CD14-positive monocyte (primary cell): ENCODE measurements around the gene ABCE1. TPM values are rescaled to one million over a fixed set of nuclear protein-coding genes. Genes with fewer than 3 reads are reported as not detected.
A peak's percentile ranks its signal among the peaks of the same experiment; 100 is the strongest.

Experiments
- DNase-seq, 3 donors: peaks; one replicate each; pipeline ENCODE4 v3.0.0-alpha.2; 2011 to 2022
- H2AFZ ChIP-seq: 2 replicates; pipeline ENCODE4 v1.6.0; 2012; ENCODE audit warnings: mild to moderate bottlenecking, low read depth, low read length, inconsistent platforms; ENCODE audit not compliant: insufficient read depth, poor library complexity, severe bottlenecking
- H3K27ac ChIP-seq, 2 donors: 1 replicate in 1 of 2; 2 replicates in 1 of 2; pipeline ENCODE4 v1.5.1; 2012 to 2013; ENCODE audit warnings: low read length in 2 of 2, control low read depth in 1 of 2, inconsistent platforms in 1 of 2, low read depth in 1 of 2, mild to moderate bottlenecking in 1 of 2
- H3K27me3 ChIP-seq, 2 donors: one replicate each; pipeline versions ENCODE4 v1.6.0 to v1.6.1; 2011 to 2013; ENCODE audit warnings: low read length in 2 of 2; ENCODE audit not compliant: control insufficient read depth in 2 of 2, insufficient read depth in 2 of 2
- H3K36me3 ChIP-seq, 2 donors: replicated peaks in 1 of 2; 1 replicate in 1 of 2; 2 replicates in 1 of 2; pipeline versions ENCODE4 v1.5.1 to v1.6.1; 2012 to 2013; ENCODE audit warnings: low read length in 2 of 2, control low read depth in 1 of 2, inconsistent platforms in 1 of 2, mild to moderate bottlenecking in 1 of 2; ENCODE audit not compliant: insufficient read depth in 2 of 2, control insufficient read depth in 1 of 2
- H3K4me1 ChIP-seq, 2 donors: 1 replicate in 1 of 2; 2 replicates in 1 of 2; pipeline versions ENCODE4 v1.5.1 to v1.6.1; 2012 to 2013; ENCODE audit warnings: low read length in 2 of 2, control low read depth in 1 of 2, inconsistent platforms in 1 of 2, mild to moderate bottlenecking in 1 of 2, moderate library complexity in 1 of 2; ENCODE audit not compliant: insufficient read depth in 2 of 2, control insufficient read depth in 1 of 2
- H3K4me2 ChIP-seq: replicated peaks from 2 replicates; pipeline ENCODE3; 2012; ENCODE audit warnings: low read length, moderate library complexity, mild to moderate bottlenecking; ENCODE audit not compliant: poor library complexity, severe bottlenecking; ENCODE audit errors: extremely low read depth
- H3K4me3 ChIP-seq, 3 experiments: fragments of 200-600 bp in 1 of 3; sonication (generic) in 1 of 3; replicated peaks in 1 of 3; 1 replicate in 2 of 3; 2 replicates in 1 of 3; pipeline ENCODE4 v1.5.1; 2011 to 2013; ENCODE audit warnings: low read length in 3 of 3, mild to moderate bottlenecking in 3 of 3, control low read depth in 2 of 3, low read depth in 2 of 3, inconsistent platforms in 1 of 3, moderate library complexity in 1 of 3
- H3K79me2 ChIP-seq: 2 replicates; pipeline ENCODE4 v1.6.0; 2012; ENCODE audit warnings: mild to moderate bottlenecking, control low read depth, inconsistent platforms, low read length, moderate library complexity; ENCODE audit not compliant: insufficient read depth
- H3K9ac ChIP-seq: 2 replicates; pipeline ENCODE4 v1.6.0; 2017; ENCODE audit warnings: low read length, mild to moderate bottlenecking; ENCODE audit not compliant: insufficient read depth, poor library complexity, severe bottlenecking
- H3K9me3 ChIP-seq, 2 donors: replicated peaks in 1 of 2; 1 replicate in 1 of 2; 2 replicates in 1 of 2; pipeline versions ENCODE4 v1.5.1 to v1.6.1; 2012 to 2013; ENCODE audit warnings: low read length in 2 of 2, control low read depth in 1 of 2; ENCODE audit not compliant: control insufficient read depth in 1 of 2, insufficient read depth in 1 of 2
- H4K20me1 ChIP-seq: 2 replicates; pipeline ENCODE4 v1.6.0; 2012; ENCODE audit warnings: mild to moderate bottlenecking, low read length, control low read depth, moderate library complexity; ENCODE audit not compliant: insufficient read depth
- H3K27ac Mint-ChIP-seq, 7 donors: one replicate each; pipeline ENCODE4 v1.8.0; 2020; ENCODE audit warnings: mild to moderate bottlenecking in 7 of 7, mixed read lengths in 7 of 7, moderate library complexity in 6 of 7, inconsistent platforms in 2 of 7
- H3K27me3 Mint-ChIP-seq, 3 donors: one replicate each; pipeline ENCODE4 v1.8.0; 2021 to 2022; ENCODE audit warnings: low read depth in 3 of 3, mild to moderate bottlenecking in 3 of 3, mixed read lengths in 3 of 3, moderate library complexity in 3 of 3, inconsistent platforms in 1 of 3
- H3K36me3 Mint-ChIP-seq, 2 donors: one replicate each; pipeline ENCODE4 v1.8.0; 2020; ENCODE audit warnings: mixed read lengths in 2 of 2, inconsistent platforms in 1 of 2, mild to moderate bottlenecking in 1 of 2
- H3K4me1 Mint-ChIP-seq: one replicate; pipeline ENCODE4 v1.8.0; 2020; ENCODE audit warnings: mild to moderate bottlenecking, mixed read lengths
- H3K4me3 Mint-ChIP-seq, 2 donors: one replicate each; pipeline ENCODE4 v1.8.0; 2020; ENCODE audit warnings: mild to moderate bottlenecking in 2 of 2, mixed read lengths in 2 of 2, moderate library complexity in 1 of 2
- H3K9me3 Mint-ChIP-seq, 7 donors: one replicate each; pipeline ENCODE4 v1.8.0; 2020 to 2022; ENCODE audit warnings: mixed read lengths in 7 of 7, mild to moderate bottlenecking in 6 of 7, moderate library complexity in 6 of 7, inconsistent platforms in 2 of 7
- WGBS: methylation state at CpG from one replicate; pipeline ENCODE4 v1.1.5; 2013; ENCODE audit warnings: missing lambda C conversion rate; ENCODE audit not compliant: insufficient coverage; 5-methylcytosine and 5-hydroxymethylcytosine counted together
- intact Hi-C, 2 donors: fragments of 100-400 bp; cut with micrococcal nuclease; formaldehyde crosslinking; loops; one replicate each; pipeline versions ENCODE4 v1.15.0 to v1.15.1; 2023
- polyA plus RNA-seq, 3 donors: library from polyadenylated mRNA; depleted of rRNA in 1 of 3; unstranded in 2 of 3; stranded (reverse) in 1 of 3; fragments of 300-500 nt in 2 of 3; fragments of >200 nt in 1 of 3; fragmentation: Illumina TruSeq in 2 of 3; gene quantifications; 1 replicate in 2 of 3; 2 replicates in 1 of 3; pipeline ENCODE4 v1.2.3, GENCODE V29; 2012 to 2021
- TF ChIP-seq, protein P1 (sequence below): fragments of 200-600 bp; IDR thresholded peaks from one replicate; pipeline ENCODE4 v1.8.0; 2022; ENCODE audit warnings: antibody characterized with exemption, mild to moderate bottlenecking

ABCE1 gene
- polyA plus RNA-seq, 3 donors, result 22.1 to 25.0 (median 23.7) TPM

DNA sequence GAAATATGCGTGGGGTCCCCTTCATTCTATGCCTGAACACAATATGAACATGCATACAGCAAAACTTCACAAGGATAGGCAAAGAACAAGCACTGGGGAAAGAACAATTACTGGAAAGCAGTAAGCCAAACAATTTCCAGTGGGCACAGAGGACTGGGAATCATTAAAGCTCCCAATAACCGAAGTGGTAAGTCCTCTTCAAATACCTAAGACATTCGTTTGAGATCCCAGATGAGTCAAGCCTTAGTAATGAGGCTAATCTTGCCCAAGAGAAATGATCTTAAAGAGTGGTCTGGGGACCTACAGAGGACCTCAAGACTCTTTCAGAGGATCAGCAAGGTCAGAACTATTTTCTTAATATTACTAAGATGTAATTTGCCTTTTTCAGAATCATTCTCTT lies 28.8 kb upstream of the ABCE1 start:
- H3K27ac ChIP-seq, result no peak overlapping the region
- H3K4me1 ChIP-seq, result no peaks in the 10 kb centered on the region
- no peaks in the 10 kb centered on the region for H3K27me3 ChIP-seq
- H4K20me1 ChIP-seq, result no peaks in the 10 kb centered on the region
- H3K4me3 ChIP-seq, result no peak overlapping the region
- no peak overlapping the region for H2AFZ ChIP-seq
- DNase-seq, result no peak
- no peaks in the 10 kb centered on the region for H3K79me2 ChIP-seq
- peaks cover 4 to 7% of the 10 kb centered on the region in 2 donors for H3K36me3 ChIP-seq
- Mint-ChIP-seq H3K27ac (peak overlapping the region in 1 of 7 donors; percentile 1), H3K27me3 (no peaks in the 10 kb centered on the region), H3K4me1 (no peaks in the 10 kb centered on the region), H3K9me3 (no peaks in the 10 kb centered on the region), H3K4me3 (no peak overlapping the region), H3K36me3 (peaks cover 9 to 21% of the 10 kb centered on the region in 2 donors)
- H3K9me3 ChIP-seq, result no peaks in the 10 kb centered on the region
- H3K4me2 ChIP-seq, result no peak overlapping the region
- WGBS, result 100% methylated on average over 2 of the region's 3 CpGs
- TF ChIP-seq, protein P1, sequence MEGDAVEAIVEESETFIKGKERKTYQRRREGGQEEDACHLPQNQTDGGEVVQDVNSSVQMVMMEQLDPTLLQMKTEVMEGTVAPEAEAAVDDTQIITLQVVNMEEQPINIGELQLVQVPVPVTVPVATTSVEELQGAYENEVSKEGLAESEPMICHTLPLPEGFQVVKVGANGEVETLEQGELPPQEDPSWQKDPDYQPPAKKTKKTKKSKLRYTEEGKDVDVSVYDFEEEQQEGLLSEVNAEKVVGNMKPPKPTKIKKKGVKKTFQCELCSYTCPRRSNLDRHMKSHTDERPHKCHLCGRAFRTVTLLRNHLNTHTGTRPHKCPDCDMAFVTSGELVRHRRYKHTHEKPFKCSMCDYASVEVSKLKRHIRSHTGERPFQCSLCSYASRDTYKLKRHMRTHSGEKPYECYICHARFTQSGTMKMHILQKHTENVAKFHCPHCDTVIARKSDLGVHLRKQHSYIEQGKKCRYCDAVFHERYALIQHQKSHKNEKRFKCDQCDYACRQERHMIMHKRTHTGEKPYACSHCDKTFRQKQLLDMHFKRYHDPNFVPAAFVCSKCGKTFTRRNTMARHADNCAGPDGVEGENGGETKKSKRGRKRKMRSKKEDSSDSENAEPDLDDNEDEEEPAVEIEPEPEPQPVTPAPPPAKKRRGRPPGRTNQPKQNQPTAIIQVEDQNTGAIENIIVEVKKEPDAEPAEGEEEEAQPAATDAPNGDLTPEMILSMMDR, result no peak
- intact Hi-C loops, result no loop called here
- H3K9ac ChIP-seq, result no peak overlapping the region

DNA sequence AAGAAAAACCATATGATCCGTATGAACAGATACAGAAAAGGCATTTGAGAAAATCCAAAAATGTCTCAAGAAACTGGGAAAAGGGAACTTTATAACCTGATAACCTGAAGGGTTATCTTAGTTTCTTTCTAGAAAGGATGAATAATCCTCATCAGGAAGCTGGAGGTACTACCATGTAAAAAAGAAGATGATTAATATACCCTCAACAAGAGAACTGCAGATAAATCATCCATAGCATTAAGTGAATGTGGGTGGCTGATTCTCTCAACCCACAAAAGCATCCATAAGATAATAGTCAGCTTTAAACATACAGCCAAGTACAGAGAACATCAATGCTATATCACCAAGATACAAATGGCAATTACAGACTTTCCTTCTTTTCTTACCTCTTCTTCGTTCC lies 26.6 kb upstream of the ABCE1 start:
- no CpG with 5 or more reads among the region's 2 CpGs for WGBS
- intact Hi-C loops, result no loop called here
- H3K27me3 Mint-ChIP-seq, result no peaks in the 10 kb centered on the region

More for the DNA sequence above, 26.6 kb upstream of the ABCE1 start:
- H3K4me1 Mint-ChIP-seq, result no peaks in the 10 kb centered on the region
- H3K4me3 Mint-ChIP-seq, result no peak overlapping the region
- Histone ChIP-seq H3K4me2 (no peak overlapping the region), H2AFZ (no peak overlapping the region), H3K4me1 (no peaks in the 10 kb centered on the region), H3K79me2 (no peaks in the 10 kb centered on the region), H3K4me3 (no peak overlapping the region), H3K9me3 (no peaks in the 10 kb centered on the region), H3K27me3 (no peaks in the 10 kb centered on the region), H3K9ac (no peak overlapping the region), H3K36me3 (peaks cover 8 to 19% of the 10 kb centered on the region in 2 donors), H3K27ac (no peak overlapping the region), H4K20me1 (no peaks in the 10 kb centered on the region)
- H3K9me3 Mint-ChIP-seq, result no peaks in the 10 kb centered on the region
- H3K36me3 Mint-ChIP-seq, result peaks cover 20 to 32% of the 10 kb centered on the region in 2 donors
- peak overlapping the region in 1 of 7 donors; percentile 83 for H3K27ac Mint-ChIP-seq
- TF ChIP-seq, protein P1, result no peak
- DNase-seq, result no peak
